Activated CD4-positive, alpha-beta memory T cell treated with anti-CD3 and anti-CD28 coated beads for 36 hours (primary cell): ENCODE measurements around the gene KDM5C. TPM values are rescaled to one million over a fixed set of nuclear protein-coding genes. Genes with fewer than 3 reads are reported as not detected.
A peak's percentile ranks its signal among the peaks of the same experiment; 100 is the strongest.

Source experiments
- CTCF ChIA-PET: fragments of 350-600 bp; sonication (Branson Sonifier 250); formaldehyde crosslinking; loops from one replicate; lab custom pipeline; 2021; ENCODE audit warnings: antibody characterized with exemption, inconsistent platforms; lab: Charles Lee
- POLR2A ChIA-PET: fragments of 350-600 bp; sonication (Branson Sonifier 250); formaldehyde crosslinking; loops from one replicate; lab custom pipeline; 2021; ENCODE audit warnings: antibody characterized with exemption; lab: Charles Lee
- DNase-seq: peaks from one replicate; pipeline ENCODE4 v3.0.0-alpha.2; 2020
- H3K27ac Mint-ChIP-seq: one replicate; pipeline ENCODE4 v1.8.0; 2021; ENCODE audit warnings: mixed read lengths
- H3K27me3 Mint-ChIP-seq: one replicate; pipeline ENCODE4 v1.8.0; 2021; ENCODE audit warnings: mixed read lengths
- H3K36me3 Mint-ChIP-seq: one replicate; pipeline ENCODE4 v1.8.0; 2021; ENCODE audit warnings: mixed read lengths
- H3K4me1 Mint-ChIP-seq: one replicate; pipeline ENCODE4 v1.8.0; 2021; ENCODE audit warnings: low read depth, mixed read lengths
- H3K4me3 Mint-ChIP-seq: one replicate; pipeline ENCODE4 v1.8.0; 2021; ENCODE audit warnings: mild to moderate bottlenecking, mixed read lengths
- H3K9me3 Mint-ChIP-seq: one replicate; pipeline ENCODE4 v1.8.0; 2021; ENCODE audit warnings: mixed read lengths
- intact Hi-C: fragments of 100-400 bp; cut with micrococcal nuclease; formaldehyde crosslinking; loops from one replicate; pipeline ENCODE4 v1.15.1; 2023
- total RNA-seq, 2 experiments: library from RNA; stranded (reverse); gene quantifications; one replicate each; pipeline ENCODE4 v1.2.3, GENCODE V29; 2021

KDM5C gene
- total RNA-seq, 2 experiments from 2014 or later, result 77.6 to 86.0 TPM

- no peaks in the 10 kb centered on the region for H3K27me3 Mint-ChIP-seq
- intact Hi-C loops, result loop anchor here (5.0 kb wide), 1 partner anchor 37 kb away; no protein-coding TSS in a partner anchor
- H3K4me3 Mint-ChIP-seq, result peak overlapping the region; percentile 93
- peak; percentile 12 for DNase-seq
- peaks cover 28% of the 10 kb centered on the region for H3K4me1 Mint-ChIP-seq
- H3K9me3 Mint-ChIP-seq, result no peaks in the 10 kb centered on the region
- ChIA-PET CTCF (interaction anchor here (1.4 kb wide), 1 partner anchor 15 kb away, joined by 4 read pairs; no protein-coding TSS in a partner anchor), POLR2A (interaction anchor here (1.5 kb wide), 1 partner anchor 15 kb away, joined by 4 read pairs; no protein-coding TSS in a partner anchor)
- peak overlapping the region; percentile 97 for H3K27ac Mint-ChIP-seq
- H3K36me3 Mint-ChIP-seq, result peaks cover 15% of the 10 kb centered on the region
These were observed 800 bp downstream of the KDM5C start for GRCh38 chrX:53223955-53224859.

- DNase-seq, result no peak
- POLR2A ChIA-PET, result no interaction called here
- no peaks in the 10 kb centered on the region for H3K27me3 Mint-ChIP-seq
- no peaks in the 10 kb centered on the region for H3K9me3 Mint-ChIP-seq
- peaks cover 15% of the 10 kb centered on the region for H3K36me3 Mint-ChIP-seq
- H3K4me3 Mint-ChIP-seq, result peak overlapping the region; percentile 93
- peak overlapping the region; percentile 34 for H3K27ac Mint-ChIP-seq
- intact Hi-C loops, result loop anchor here (5.0 kb wide), 1 partner anchor 36 kb away; no protein-coding TSS in a partner anchor
- peaks cover 28% of the 10 kb centered on the region for H3K4me1 Mint-ChIP-seq
- CTCF ChIA-PET, result interaction anchor here (1.2 kb wide), 1 partner anchor 16 kb away, joined by 3 read pairs; no protein-coding TSS in a partner anchor
These were observed 1.8 kb downstream of the KDM5C start for GRCh38 chrX:53223068-53223693.

- DNase-seq, result no peak
- Mint-ChIP-seq H3K27me3 (no peaks in the 10 kb centered on the region), H3K27ac (peak overlapping the region; percentile 2), H3K36me3 (peaks cover 31% of the 10 kb centered on the region), H3K4me3 (no peak overlapping the region), H3K9me3 (no peaks in the 10 kb centered on the region), H3K4me1 (no peaks in the 10 kb centered on the region)
- ChIA-PET POLR2A (no interaction called here), CTCF (no interaction called here)
- intact Hi-C loops, result no loop called here
These were observed 13.5 kb downstream of the KDM5C start for GRCh38 chrX:53211391-53211978.

- no peaks in the 10 kb centered on the region for H3K9me3 Mint-ChIP-seq
- peaks cover 12% of the 10 kb centered on the region for H3K36me3 Mint-ChIP-seq
- no peak overlapping the region for H3K4me3 Mint-ChIP-seq
- no peak overlapping the region for H3K27ac Mint-ChIP-seq
- no peaks in the 10 kb centered on the region for H3K27me3 Mint-ChIP-seq
- ChIA-PET POLR2A (no interaction called here), CTCF (no interaction called here)
- DNase-seq, result no peak
- intact Hi-C loops, result no loop called here
- no peaks in the 10 kb centered on the region for H3K4me1 Mint-ChIP-seq
These were observed 28.3 kb downstream of the KDM5C start for GRCh38 chrX:53196678-53197077.

GRCh38 chrX:53195401-53195800, 29.6 kb downstream of the KDM5C start:
- intact Hi-C loops, result no loop called here
- Mint-ChIP-seq H3K27ac (no peak overlapping the region), H3K36me3 (peaks cover 12% of the 10 kb centered on the region), H3K4me3 (no peak overlapping the region), H3K9me3 (no peaks in the 10 kb centered on the region), H3K27me3 (no peaks in the 10 kb centered on the region), H3K4me1 (no peaks in the 10 kb centered on the region)
- no peak for DNase-seq
- ChIA-PET POLR2A (no interaction called here), CTCF (no interaction called here)

- no peak for DNase-seq
- Mint-ChIP-seq H3K27ac (no peak overlapping the region), H3K4me3 (no peak overlapping the region), H3K36me3 (peaks cover 12% of the 10 kb centered on the region), H3K27me3 (no peaks in the 10 kb centered on the region), H3K4me1 (peaks cover 5% of the 10 kb centered on the region), H3K9me3 (no peaks in the 10 kb centered on the region)
- ChIA-PET POLR2A (no interaction called here), CTCF (no interaction called here)
- intact Hi-C loops, result no loop called here
These were observed 30.7 kb downstream of the KDM5C start for GRCh38 chrX:53194308-53194707.

GRCh38 chrX:53193093-53193492, 31.9 kb downstream of the KDM5C start:
- no peak overlapping the region for H3K4me3 Mint-ChIP-seq
- ChIA-PET POLR2A (no interaction called here), CTCF (no interaction called here)
- DNase-seq, result no peak
- H3K4me1 Mint-ChIP-seq, result peaks cover 14% of the 10 kb centered on the region
- H3K9me3 Mint-ChIP-seq, result no peaks in the 10 kb centered on the region
- no peak overlapping the region for H3K27ac Mint-ChIP-seq
- H3K27me3 Mint-ChIP-seq, result no peaks in the 10 kb centered on the region
- intact Hi-C loops, result no loop called here
- H3K36me3 Mint-ChIP-seq, result peaks cover 9% of the 10 kb centered on the region

GRCh38 chrX:53190363-53190960, 34.5 kb downstream of the KDM5C start:
- peaks cover 24% of the 10 kb centered on the region for H3K4me1 Mint-ChIP-seq
- H3K9me3 Mint-ChIP-seq, result no peaks in the 10 kb centered on the region
- no peak for DNase-seq
- CTCF ChIA-PET, result interaction anchor here (1.2 kb wide), 1 partner anchor 89 kb away, joined by 3 read pairs; no protein-coding TSS in a partner anchor
- H3K4me3 Mint-ChIP-seq, result no peak overlapping the region
- no peak overlapping the region for H3K27ac Mint-ChIP-seq
- no peaks in the 10 kb centered on the region for H3K27me3 Mint-ChIP-seq
- POLR2A ChIA-PET, result no interaction called here
- intact Hi-C loops, result no loop called here
- peaks cover 3% of the 10 kb centered on the region for H3K36me3 Mint-ChIP-seq

- no peaks in the 10 kb centered on the region for H3K9me3 Mint-ChIP-seq
- H3K4me1 Mint-ChIP-seq, result peaks cover 24% of the 10 kb centered on the region
- ChIA-PET POLR2A (no interaction called here), CTCF (no interaction called here)
- intact Hi-C loops, result loop anchor here (5.0 to 10.0 kb wide), 2 partner anchors 34 to 94 kb away; partner anchors contain the start of gene KANTR
- peak; percentile 69 for DNase-seq
- H3K4me3 Mint-ChIP-seq, result no peak overlapping the region
- H3K27ac Mint-ChIP-seq, result peak overlapping the region; percentile 54
- peaks cover under 1% of the 10 kb centered on the region for H3K36me3 Mint-ChIP-seq
- H3K27me3 Mint-ChIP-seq, result no peaks in the 10 kb centered on the region
These were observed 36.2 kb downstream of the KDM5C start for GRCh38 chrX:53188763-53189162.

- intact Hi-C loops, result loop anchor here (5.0 to 10.0 kb wide), 2 partner anchors 36 to 92 kb away; partner anchors contain the start of gene KANTR
- H3K4me1 Mint-ChIP-seq, result peaks cover 24% of the 10 kb centered on the region
- H3K4me3 Mint-ChIP-seq, result no peak overlapping the region
- POLR2A ChIA-PET, result interaction anchor here (1.1 kb wide), 1 partner anchor 104 kb away, joined by 6 read pairs; the partner anchor contains the start of gene TSPYL2
- no peaks in the 10 kb centered on the region for H3K27me3 Mint-ChIP-seq
- no peaks in the 10 kb centered on the region for H3K9me3 Mint-ChIP-seq
- no peak overlapping the region for H3K27ac Mint-ChIP-seq
- CTCF ChIA-PET, result interaction anchor here (0.8 kb wide), 1 partner anchor 114 kb away, joined by 3 read pairs; no protein-coding TSS in a partner anchor
- no peaks in the 10 kb centered on the region for H3K36me3 Mint-ChIP-seq
- DNase-seq, result peak; percentile 52
These were observed 38.7 kb downstream of the KDM5C start for GRCh38 chrX:53186351-53186750.

- no peak overlapping the region for H3K4me3 Mint-ChIP-seq
- no peaks in the 10 kb centered on the region for H3K36me3 Mint-ChIP-seq
- H3K27ac Mint-ChIP-seq, result no peak overlapping the region
- no peaks in the 10 kb centered on the region for H3K9me3 Mint-ChIP-seq
- H3K27me3 Mint-ChIP-seq, result no peaks in the 10 kb centered on the region
- intact Hi-C loops, result loop anchor here (5.0 to 10.0 kb wide), 2 partner anchors 37 to 90 kb away; partner anchors contain the start of gene KANTR
- no peak for DNase-seq
- ChIA-PET CTCF (no interaction called here), POLR2A (no interaction called here)
- H3K4me1 Mint-ChIP-seq, result peaks cover 24% of the 10 kb centered on the region
These were observed 40.2 kb downstream of the KDM5C start for GRCh38 chrX:53184836-53185235.
